Stomach smooth muscle (tissue), 2 donors: ENCODE results near the gene ITPR3.

ENCODE experiments used
- H3K27ac ChIP-seq: one replicate; pipeline ENCODE4 v1.7.0; 2013; ENCODE audit warnings: mild to moderate bottlenecking, low read length, inconsistent platforms
- H3K27me3 ChIP-seq, 2 donors: one replicate each; pipeline ENCODE4 v1.7.0; 2013; ENCODE audit warnings: low read length in 2 of 2; ENCODE audit not compliant: insufficient read depth in 2 of 2, control insufficient read depth in 1 of 2
- H3K36me3 ChIP-seq, 2 donors: one replicate each; pipeline ENCODE4 v1.7.0; 2013; ENCODE audit warnings: low read length in 2 of 2; ENCODE audit not compliant: control insufficient read depth in 2 of 2, insufficient read depth in 2 of 2
- H3K4me1 ChIP-seq: one replicate; pipeline ENCODE4 v1.7.0; 2013; ENCODE audit warnings: low read length; ENCODE audit not compliant: control insufficient read depth, insufficient read depth
- H3K4me3 ChIP-seq, 2 donors: one replicate each; pipeline ENCODE4 v1.7.0; 2013; ENCODE audit warnings: low read length in 2 of 2
- H3K9ac ChIP-seq, 2 donors: one replicate each; pipeline ENCODE4 v1.7.0; 2013; ENCODE audit warnings: low read length in 2 of 2, mild to moderate bottlenecking in 1 of 2
- H3K9me3 ChIP-seq, 2 donors: one replicate each; pipeline ENCODE4 v1.7.0; 2013; ENCODE audit warnings: low read length in 2 of 2; ENCODE audit not compliant: control insufficient read depth in 2 of 2
- donor health status: healthy.
- donor health status: Pancreatic carcinoma.

ITPR3 gene

GRCh38 chr6:33641144-33641543 lies 20.0 kb downstream of the ITPR3 start:
- Histone ChIP-seq H3K4me3 (no peak overlapping the region), H3K9me3 (no peaks in the 10 kb centered on the region), H3K36me3 (no peaks in the 10 kb centered on the region), H3K9ac (no peak overlapping the region), H3K27ac (no peak overlapping the region), H3K27me3 (peaks cover 0 to 2% of the 10 kb centered on the region in 2 donors), H3K4me1 (no peaks in the 10 kb centered on the region)

- H3K27ac ChIP-seq = no peak overlapping the region
- no peak overlapping the region for H3K4me3 ChIP-seq
- H3K27me3 ChIP-seq = peaks cover 0 to under 1% of the 10 kb centered on the region in 2 donors
- no peaks in the 10 kb centered on the region for H3K9me3 ChIP-seq
- H3K4me1 ChIP-seq = no peaks in the 10 kb centered on the region
- H3K36me3 ChIP-seq = no peaks in the 10 kb centered on the region
- no peak overlapping the region for H3K9ac ChIP-seq
Measured at GRCh38 chr6:33641602-33642001, 20.5 kb downstream of the ITPR3 start.

GRCh38 chr6:33642897-33643296 lies 21.8 kb downstream of the ITPR3 start:
- no peaks in the 10 kb centered on the region for H3K36me3 ChIP-seq
- H3K9ac ChIP-seq = no peak overlapping the region
- H3K9me3 ChIP-seq = no peaks in the 10 kb centered on the region
- no peaks in the 10 kb centered on the region for H3K27me3 ChIP-seq
- H3K27ac ChIP-seq = no peak overlapping the region
- no peaks in the 10 kb centered on the region for H3K4me1 ChIP-seq
- no peak overlapping the region for H3K4me3 ChIP-seq

GRCh38 chr6:33651403-33651802 lies 30.3 kb downstream of the ITPR3 start:
- no peaks in the 10 kb centered on the region for H3K9me3 ChIP-seq
- H3K27ac ChIP-seq = no peak overlapping the region
- H3K9ac ChIP-seq = no peak overlapping the region
- peaks cover 0 to 2% of the 10 kb centered on the region in 2 donors for H3K36me3 ChIP-seq
- H3K4me3 ChIP-seq = no peak overlapping the region
- H3K4me1 ChIP-seq = no peaks in the 10 kb centered on the region
- H3K27me3 ChIP-seq = peaks cover 0 to 3% of the 10 kb centered on the region in 2 donors

- H3K36me3 ChIP-seq = peaks cover 0 to 2% of the 10 kb centered on the region in 2 donors
- no peak overlapping the region for H3K27ac ChIP-seq
- H3K27me3 ChIP-seq = peaks cover 0 to 3% of the 10 kb centered on the region in 2 donors
- H3K4me3 ChIP-seq = no peak overlapping the region
- H3K4me1 ChIP-seq = no peaks in the 10 kb centered on the region
- no peak overlapping the region for H3K9ac ChIP-seq
- H3K9me3 ChIP-seq = no peaks in the 10 kb centered on the region
Measured at GRCh38 chr6:33652002-33652401, 30.9 kb downstream of the ITPR3 start.

- H3K36me3 ChIP-seq = peaks cover 0 to 2% of the 10 kb centered on the region in 2 donors
Measured at GRCh38 chr6:33654831-33655554, 33.9 kb downstream of the ITPR3 start.

GRCh38 chr6:33656844-33657243 lies 35.7 kb downstream of the ITPR3 start:
- no peaks in the 10 kb centered on the region for H3K9me3 ChIP-seq
- no peak overlapping the region for H3K27ac ChIP-seq
- H3K4me3 ChIP-seq = no peak overlapping the region
- H3K27me3 ChIP-seq = peaks cover 4 to 5% of the 10 kb centered on the region in 2 donors
- H3K4me1 ChIP-seq = no peaks in the 10 kb centered on the region
- no peak overlapping the region for H3K9ac ChIP-seq
- H3K36me3 ChIP-seq = peaks cover 0 to 2% of the 10 kb centered on the region in 2 donors

More at GRCh38 chr6:33654831-33655554, 33.9 kb downstream of the ITPR3 start:
- Histone ChIP-seq H3K27me3 (peaks cover 4 to 6% of the 10 kb centered on the region in 2 donors), H3K27ac (no peak overlapping the region), H3K4me1 (no peaks in the 10 kb centered on the region), H3K9ac (no peak overlapping the region), H3K9me3 (no peaks in the 10 kb centered on the region), H3K4me3 (no peak overlapping the region)

GRCh38 chr6:33658982-33659689 lies 38.0 kb downstream of the ITPR3 start:
- Histone ChIP-seq H3K27me3 (peaks cover 3 to 4% of the 10 kb centered on the region in 2 donors), H3K9me3 (no peaks in the 10 kb centered on the region), H3K4me3 (no peak overlapping the region), H3K36me3 (peaks cover 0 to 2% of the 10 kb centered on the region in 2 donors), H3K9ac (no peak overlapping the region), H3K4me1 (no peaks in the 10 kb centered on the region), H3K27ac (no peak overlapping the region)

GRCh38 chr6:33659986-33660385 lies 38.9 kb downstream of the ITPR3 start:
- H3K27ac ChIP-seq = no peak overlapping the region
- H3K36me3 ChIP-seq = peaks cover 0 to 2% of the 10 kb centered on the region in 2 donors
- H3K9ac ChIP-seq = no peak overlapping the region

GRCh38 chr6:33661106-33661838 lies 40.1 kb downstream of the ITPR3 start:
- Histone ChIP-seq H3K4me1 (no peaks in the 10 kb centered on the region), H3K27ac (no peak overlapping the region), H3K36me3 (no peaks in the 10 kb centered on the region), H3K4me3 (no peak overlapping the region), H3K27me3 (peaks cover 3 to 4% of the 10 kb centered on the region in 2 donors), H3K9ac (no peak overlapping the region), H3K9me3 (no peaks in the 10 kb centered on the region)

More at GRCh38 chr6:33659986-33660385, 38.9 kb downstream of the ITPR3 start:
- Histone ChIP-seq H3K27me3 (peaks cover 3 to 4% of the 10 kb centered on the region in 2 donors), H3K4me3 (no peak overlapping the region), H3K4me1 (no peaks in the 10 kb centered on the region), H3K9me3 (no peaks in the 10 kb centered on the region)
